Endothelial cell of umbilical vein (primary cell): Measurements from ENCODE around the gene PSMD13.

Experiments used
- CTCF ChIP-seq, 2 donors: IDR thresholded peaks; 1 replicate in 1 of 2; 2 replicates in 1 of 2; pipeline ENCODE4 v1.5.1; 2011; ENCODE audit warnings: low read length in 2 of 2, mild to moderate bottlenecking in 2 of 2, moderate library complexity in 2 of 2, control low read depth in 1 of 2, inconsistent platforms in 1 of 2, low read depth in 1 of 2; ENCODE audit not compliant: insufficient read depth in 1 of 2; ENCODE audit errors: extremely low read depth in 1 of 2
- EZH2 ChIP-seq: IDR thresholded peaks from 2 replicates; pipeline ENCODE4 v1.6.1; 2012; ENCODE audit warnings: borderline replicate concordance, low read depth, mild to moderate bottlenecking, moderate library complexity, low read length, inconsistent platforms; ENCODE audit not compliant: severe bottlenecking
- FOS ChIP-seq: IDR thresholded peaks from 2 replicates; pipeline ENCODE4 v1.6.1; 2011; ENCODE audit warnings: mild to moderate bottlenecking, low read length, moderate library complexity, borderline replicate concordance; ENCODE audit not compliant: insufficient read depth
- GATA2 ChIP-seq: IDR thresholded peaks from 2 replicates; pipeline ENCODE4 v1.7.0; 2011; ENCODE audit warnings: low read depth, mild to moderate bottlenecking, moderate library complexity, mixed read lengths, low read length; ENCODE audit not compliant: insufficient read length, insufficient read depth
- JUN ChIP-seq: IDR thresholded peaks from 2 replicates; pipeline ENCODE4 v1.6.1; 2011; ENCODE audit warnings: borderline replicate concordance, low read depth; ENCODE audit not compliant: insufficient read length, insufficient read depth
- MYC ChIP-seq: IDR thresholded peaks from one replicate; pipeline ENCODE4 v1.6.1; 2011; ENCODE audit warnings: mild to moderate bottlenecking, low read depth, low read length
- POLR2A ChIP-seq: IDR thresholded peaks from 2 replicates; pipeline ENCODE4 v1.6.1; 2012; ENCODE audit warnings: low read depth, mild to moderate bottlenecking, control low read depth, low read length
- POLR2AphosphoS5 ChIP-seq: IDR thresholded peaks from 2 replicates; pipeline ENCODE4 v1.6.1; 2012; ENCODE audit warnings: low read depth, mild to moderate bottlenecking, control low read depth, low read length, moderate library complexity; ENCODE audit not compliant: insufficient read depth
- TF ChIP-seq, protein P1 (sequence below): IDR thresholded peaks from 2 replicates; pipeline ENCODE4 v1.6.1; 2011; ENCODE audit not compliant: insufficient read depth, insufficient read length

- TF ChIP-seq CTCF (IDR thresholded peaks at IDR 0.05; ENCODE audit: extremely low read depth in 1 of 2, insufficient read depth in 1 of 2, low read depth in 1 of 2, low read length in 2 of 2) (no peak), POLR2AphosphoS5 (no peak), FOS (no peak), POLR2A (no peak), GATA2 (no peak), JUN (no peak), EZH2 (no peak), MYC (no peak)
- TF ChIP-seq, protein P1, sequence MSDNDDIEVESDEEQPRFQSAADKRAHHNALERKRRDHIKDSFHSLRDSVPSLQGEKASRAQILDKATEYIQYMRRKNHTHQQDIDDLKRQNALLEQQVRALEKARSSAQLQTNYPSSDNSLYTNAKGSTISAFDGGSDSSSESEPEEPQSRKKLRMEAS: no peak
Measured at GRCh38 chr11:235180-235579, 1.6 kb upstream of the PSMD13 start.
